ENCODE results near the gene NUP188. TPM values are rescaled to one million over a fixed set of nuclear protein-coding genes. Genes with fewer than 3 reads are reported as not detected.

Gene NUP188
- total RNA-seq, 1 donor from 2014 or later = 25.8 TPM

GRCh38 chr9:129023036-129023907 lies 75.8 kb downstream of the NUP188 start:
- FAIRE-seq = no peak
- H3K27me3 ChIP-seq (ENCODE audit: control insufficient read depth, insufficient read depth, low read length) = no peaks in the 10 kb centered on the region
- no peak for DNase-seq (ENCODE audit: low read depth)
- TF ChIP-seq CTCF (IDR thresholded peaks at IDR 0.05; ENCODE audit: insufficient read depth, low read length, severe bottlenecking) = no peak
- H3K36me3 ChIP-seq (ENCODE audit: control insufficient read depth, insufficient read depth, low read length) = no peaks in the 10 kb centered on the region
- no peak overlapping the region for H3K4me3 ChIP-seq (ENCODE audit: low read depth, low read length)

DNA sequence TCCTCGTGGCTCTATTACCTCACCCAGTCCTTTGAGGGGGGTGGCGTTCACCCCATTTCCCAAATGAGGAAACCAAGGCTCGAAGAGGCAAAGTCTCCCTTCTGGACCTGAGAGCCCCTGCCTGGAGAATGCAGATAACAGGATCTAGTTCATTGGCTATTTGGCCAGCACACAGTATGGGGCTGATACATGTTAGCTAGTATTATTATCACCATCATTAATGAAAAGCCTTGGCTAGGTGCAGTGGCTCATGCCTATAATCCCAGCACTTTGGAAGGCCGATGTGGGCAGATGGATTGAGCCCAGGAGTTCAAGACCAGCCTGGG lies 76.4 kb downstream of the NUP188 start:
- DNase-seq (ENCODE audit: low read depth) = no peak
- H3K36me3 ChIP-seq (ENCODE audit: control insufficient read depth, insufficient read depth, low read length) = no peaks in the 10 kb centered on the region
- H3K27me3 ChIP-seq (ENCODE audit: control insufficient read depth, insufficient read depth, low read length) = no peaks in the 10 kb centered on the region
- TF ChIP-seq CTCF (IDR thresholded peaks at IDR 0.05; ENCODE audit: insufficient read depth, low read length, severe bottlenecking) = no peak
- H3K4me3 ChIP-seq (ENCODE audit: low read depth, low read length) = no peak overlapping the region
- FAIRE-seq = no peak

- Histone ChIP-seq H3K36me3 (ENCODE audit: control insufficient read depth, insufficient read depth, low read length) (no peaks in the 10 kb centered on the region), H3K27me3 (ENCODE audit: control insufficient read depth, insufficient read depth, low read length) (no peaks in the 10 kb centered on the region), H3K4me3 (ENCODE audit: low read depth, low read length) (peak overlapping the region; percentile 84)
- FAIRE-seq = no peak
- no peak for DNase-seq (ENCODE audit: low read depth)
- no peak for TF ChIP-seq CTCF (IDR thresholded peaks at IDR 0.05; ENCODE audit: insufficient read depth, low read length, severe bottlenecking)
Measured at GRCh38 chr9:129026442-129027223, 79.1 kb downstream of the NUP188 start.

- no peak for TF ChIP-seq CTCF (IDR thresholded peaks at IDR 0.05; ENCODE audit: insufficient read depth, low read length, severe bottlenecking)
- no peaks in the 10 kb centered on the region for H3K27me3 ChIP-seq (ENCODE audit: control insufficient read depth, insufficient read depth, low read length)
- FAIRE-seq (no peak), DNase-seq (ENCODE audit: low read depth) (no peak)
- H3K4me3 ChIP-seq (ENCODE audit: low read depth, low read length) = peak overlapping the region; percentile 84
- H3K36me3 ChIP-seq (ENCODE audit: control insufficient read depth, insufficient read depth, low read length) = no peaks in the 10 kb centered on the region
Measured at GRCh38 chr9:129027224-129027684, 79.8 kb downstream of the NUP188 start.

GRCh38 chr9:129027685-129028191 lies 80.2 kb downstream of the NUP188 start:
- TF ChIP-seq CTCF (IDR thresholded peaks at IDR 0.05; ENCODE audit: insufficient read depth, low read length, severe bottlenecking) = no peak
- peak overlapping the region; percentile 84 for H3K4me3 ChIP-seq (ENCODE audit: low read depth, low read length)
- no peaks in the 10 kb centered on the region for H3K27me3 ChIP-seq (ENCODE audit: control insufficient read depth, insufficient read depth, low read length)
- no peaks in the 10 kb centered on the region for H3K36me3 ChIP-seq (ENCODE audit: control insufficient read depth, insufficient read depth, low read length)
- DNase-seq (ENCODE audit: low read depth) = no peak
- no peak for FAIRE-seq

All from bronchial epithelial cell (primary cell).